SKM-1 (cell line): Measurements from ENCODE around the gene DGUOK.
A peak's percentile ranks its signal among the peaks of the same experiment; 100 is the strongest.
"Not testable (repeated sequence)": the region's sequence is repeated elsewhere in the genome, so short reads cannot be mapped to it uniquely, and the experiment has no call there.

ENCODE experiments used
- DNase-seq: peaks from one replicate; lab custom pipeline; 2025; ENCODE audit not compliant: unreplicated experiment; lab: John Stamatoyannopoulos, UW

Gene DGUOK

GRCh38 chr2:73899801-73900336, 26.8 kb upstream of the DGUOK start:
- no peak for DNase-seq

GRCh38 chr2:73901143-73901542, 25.5 kb upstream of the DGUOK start:
- no peak for DNase-seq

- DNase-seq, result no peak
Measured at GRCh38 chr2:73902284-73902683, 24.4 kb upstream of the DGUOK start.

GRCh38 chr2:73903313-73903712, 23.4 kb upstream of the DGUOK start:
- DNase-seq, result no peak

GRCh38 chr2:73903949-73904613, 22.6 kb upstream of the DGUOK start:
- not testable (repeated sequence) for DNase-seq

- DNase-seq, result no peak
Measured at GRCh38 chr2:73904952-73905351, 21.7 kb upstream of the DGUOK start.

- peak; percentile 16 for DNase-seq
Measured at GRCh38 chr2:73906847-73907505, 19.7 kb upstream of the DGUOK start.

- DNase-seq, result no peak
Measured at GRCh38 chr2:73907840-73908452, 18.7 kb upstream of the DGUOK start.

GRCh38 chr2:73908689-73909652, 17.7 kb upstream of the DGUOK start:
- no peak for DNase-seq

- DNase-seq, result no peak
Measured at GRCh38 chr2:73910873-73911547, 15.7 kb upstream of the DGUOK start.

GRCh38 chr2:73911548-73912208, 15.0 kb upstream of the DGUOK start:
- DNase-seq, result no peak

GRCh38 chr2:73913414-73914054, 13.1 kb upstream of the DGUOK start:
- no peak for DNase-seq

GRCh38 chr2:73914667-73915066, 12.0 kb upstream of the DGUOK start:
- no peak for DNase-seq

GRCh38 chr2:73915437-73915993, 11.2 kb upstream of the DGUOK start:
- no peak for DNase-seq

GRCh38 chr2:73916666-73917065, 10.0 kb upstream of the DGUOK start:
- no peak for DNase-seq

- DNase-seq, result no peak
Measured at GRCh38 chr2:73917296-73917695, 9.4 kb upstream of the DGUOK start.

- no peak for DNase-seq
Measured at GRCh38 chr2:73917696-73918207, 8.9 kb upstream of the DGUOK start.

GRCh38 chr2:73918856-73919255, 7.8 kb upstream of the DGUOK start:
- no peak for DNase-seq
